GM19240 (cell line): Measurements from ENCODE around the gene TMEM236.

Experiments
- DNase-seq: peaks from one replicate; pipeline ENCODE4 v3.0.0; 2011; ENCODE audit warnings: low spot score; ENCODE audit not compliant: insufficient read length

The TMEM236 gene

GRCh38 chr10:17820943-17821342 is 68.9 kb downstream of the TMEM236 start:
- DNase-seq: no peak

DNA sequence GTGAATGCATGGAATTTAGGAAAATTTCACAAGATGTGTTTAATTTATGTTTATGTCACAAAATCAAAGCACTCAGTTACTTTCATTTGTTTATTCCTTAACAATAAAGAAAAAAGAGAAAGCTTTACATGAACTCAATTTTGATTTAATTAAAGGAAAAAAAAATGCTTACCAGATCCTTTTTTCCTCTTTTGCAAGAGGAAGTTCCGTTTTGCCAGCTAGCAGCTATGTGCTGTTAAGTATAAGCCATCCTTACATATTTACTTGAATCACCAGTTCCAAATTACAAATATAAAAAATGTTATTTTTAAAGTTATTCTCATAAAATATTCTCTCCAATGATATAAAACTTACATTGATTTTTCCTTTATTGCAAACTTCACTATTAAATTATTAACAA is 69.9 kb downstream of the TMEM236 start:
- DNase-seq: no peak

GRCh38 chr10:17831341-17831740 is 79.3 kb downstream of the TMEM236 start:
- no peak for DNase-seq

DNA sequence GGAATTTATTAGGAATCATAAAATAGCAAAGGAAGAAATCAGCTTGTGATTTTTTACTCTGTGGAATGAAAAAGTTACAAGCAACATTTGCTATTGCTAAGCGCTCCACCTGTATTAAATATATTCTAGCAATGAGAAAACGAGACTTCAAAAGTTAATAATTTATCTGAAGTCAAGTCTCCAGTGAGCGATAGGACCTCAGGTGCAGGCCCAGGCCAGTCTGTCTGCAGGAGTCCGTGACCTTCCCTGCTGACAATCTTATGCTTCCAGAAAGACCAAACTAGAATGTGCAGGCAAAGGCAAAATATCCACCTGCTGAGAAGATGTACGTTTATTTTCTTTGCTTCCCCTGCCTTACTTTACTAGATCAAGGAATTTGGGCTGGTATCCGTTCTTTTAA is 79.9 kb downstream of the TMEM236 start:
- no peak for DNase-seq

DNA sequence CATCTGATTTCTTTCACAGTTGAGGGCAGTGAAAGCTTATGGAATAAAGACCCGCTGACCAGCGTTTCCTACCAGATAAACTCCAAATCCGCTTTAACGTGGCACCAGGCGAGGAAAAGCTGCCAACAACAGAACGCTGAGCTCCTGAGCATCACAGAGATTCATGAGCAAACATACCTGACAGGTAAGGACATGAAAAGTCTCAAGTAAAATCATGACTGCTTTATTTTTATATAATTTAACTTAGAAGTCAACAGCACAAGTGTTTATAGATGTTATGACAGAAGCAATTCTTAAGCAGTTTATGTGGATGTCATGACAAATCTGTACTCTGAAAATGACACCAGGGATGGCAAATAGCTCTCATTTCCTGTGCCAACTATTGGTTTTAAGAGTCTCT is 81.7 kb downstream of the TMEM236 start:
- DNase-seq: no peak

DNA sequence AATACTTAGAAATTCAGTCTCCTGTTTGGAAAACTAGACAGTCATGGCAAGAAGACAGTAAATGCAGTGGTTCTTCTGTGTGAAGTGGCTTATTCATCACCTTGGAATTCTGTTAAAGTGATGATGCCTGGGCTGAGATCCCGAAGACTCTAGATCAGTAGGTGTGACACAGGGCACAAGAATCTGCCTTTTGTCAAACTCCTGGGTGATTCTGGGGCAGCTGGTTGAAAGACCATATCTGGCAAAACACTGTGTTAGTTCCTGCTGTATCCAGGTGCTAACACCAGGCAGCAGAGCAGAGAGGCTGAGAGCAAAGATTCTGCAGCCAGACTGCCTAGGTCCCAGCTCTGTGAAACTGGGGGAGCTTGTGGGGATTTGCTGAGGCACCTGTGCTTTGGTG is 83.7 kb downstream of the TMEM236 start:
- no peak for DNase-seq

GRCh38 chr10:17836942-17837341 is 84.9 kb downstream of the TMEM236 start:
- no peak for DNase-seq

GRCh38 chr10:17838080-17838648 is 86.2 kb downstream of the TMEM236 start:
- no peak for DNase-seq

- no peak for DNase-seq
Observed at GRCh38 chr10:17841050-17841449, 89.0 kb downstream of the TMEM236 start.

DNA sequence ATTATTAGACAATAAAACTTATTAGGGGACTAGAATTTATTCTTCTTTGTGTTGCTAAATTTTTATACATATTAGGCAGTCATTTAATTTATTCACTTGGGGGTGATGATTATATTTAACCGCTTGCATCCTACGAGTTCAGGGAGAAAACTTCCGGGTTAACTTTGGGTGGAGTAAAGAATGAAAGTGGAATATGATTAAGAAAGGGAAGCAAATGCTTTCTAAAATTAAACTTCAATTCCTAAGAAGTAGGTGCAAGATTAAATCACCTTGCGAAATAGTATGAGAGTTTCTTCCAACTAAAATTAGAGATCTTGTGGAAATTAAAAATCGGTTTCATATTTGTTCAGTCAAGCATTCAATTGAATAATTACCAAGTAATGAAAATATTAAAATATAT is 90.6 kb downstream of the TMEM236 start:
- DNase-seq: no peak

DNA sequence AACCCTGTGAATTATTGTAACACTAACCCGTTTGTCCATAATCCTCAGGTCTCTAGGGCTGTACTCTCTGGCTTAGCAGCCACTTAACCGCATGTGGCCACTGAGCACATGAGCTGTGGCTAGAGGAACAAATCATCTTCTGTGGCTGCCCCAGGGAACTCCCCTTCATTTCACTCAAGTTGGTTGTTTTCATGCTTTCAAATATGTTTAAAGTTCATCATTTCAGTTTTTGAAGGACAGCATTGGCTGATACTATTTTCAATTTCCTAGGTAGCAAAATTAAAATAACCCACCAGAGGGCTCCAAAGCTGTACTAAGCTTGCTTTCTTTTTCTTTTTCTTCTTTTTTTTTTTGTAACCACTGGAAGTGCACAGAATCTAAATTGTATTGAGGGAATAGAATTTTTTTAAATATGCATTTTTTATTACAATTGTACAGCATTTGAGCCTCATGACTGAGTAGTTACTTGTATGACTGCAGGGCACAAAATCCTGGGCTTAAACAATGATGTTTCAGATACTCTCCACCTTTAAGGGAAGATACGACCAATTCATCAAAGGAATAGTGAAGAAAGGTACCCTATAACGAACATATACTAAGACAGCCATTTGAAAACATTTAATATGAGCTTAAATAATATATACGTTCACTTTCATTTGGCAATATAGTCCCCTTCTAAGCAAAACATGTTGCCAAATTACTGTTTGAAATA is 95.7 kb downstream of the TMEM236 start:
- no peak for DNase-seq

- DNase-seq: no peak
Observed at GRCh38 chr10:17848646-17849045, 96.6 kb downstream of the TMEM236 start.
